GM18858 (cell line): ENCODE results near the gene TARS1.
"Not testable (repeated sequence)": the region's sequence is repeated elsewhere in the genome, so short reads cannot be mapped to it uniquely, and the experiment has no call there.

ENCODE experiments used
- ATAC-seq: cut with Tn5 transposase; IDR thresholded peaks from one replicate; pipeline ENCODE4 v1.9.1; 2021; ENCODE audit not compliant: unreplicated experiment

TARS1 gene

DNA sequence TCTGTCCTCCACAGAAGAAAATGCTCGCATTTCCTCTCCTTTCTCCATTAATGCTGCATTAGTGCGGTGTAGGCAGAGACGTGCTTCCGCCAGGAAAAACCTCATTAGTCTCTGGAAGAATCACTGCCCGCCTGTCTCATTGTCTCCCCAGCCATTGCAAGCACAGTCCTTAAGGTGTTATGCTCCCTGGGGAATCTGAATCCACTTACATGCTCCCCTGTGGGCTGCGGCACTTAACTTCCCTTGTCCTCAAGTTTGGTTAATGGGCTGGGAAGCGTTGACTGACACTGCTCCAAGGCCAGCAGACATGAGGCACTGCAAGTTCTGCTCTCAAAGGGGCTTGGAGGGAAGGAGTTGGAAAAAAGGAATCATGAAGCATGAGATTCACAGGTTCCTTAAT is 41.6 kb downstream of the TARS1 start:
- ATAC-seq, result no peak

GRCh38 chr5:33487236-33487635 is 46.5 kb downstream of the TARS1 start:
- ATAC-seq, result no peak

DNA sequence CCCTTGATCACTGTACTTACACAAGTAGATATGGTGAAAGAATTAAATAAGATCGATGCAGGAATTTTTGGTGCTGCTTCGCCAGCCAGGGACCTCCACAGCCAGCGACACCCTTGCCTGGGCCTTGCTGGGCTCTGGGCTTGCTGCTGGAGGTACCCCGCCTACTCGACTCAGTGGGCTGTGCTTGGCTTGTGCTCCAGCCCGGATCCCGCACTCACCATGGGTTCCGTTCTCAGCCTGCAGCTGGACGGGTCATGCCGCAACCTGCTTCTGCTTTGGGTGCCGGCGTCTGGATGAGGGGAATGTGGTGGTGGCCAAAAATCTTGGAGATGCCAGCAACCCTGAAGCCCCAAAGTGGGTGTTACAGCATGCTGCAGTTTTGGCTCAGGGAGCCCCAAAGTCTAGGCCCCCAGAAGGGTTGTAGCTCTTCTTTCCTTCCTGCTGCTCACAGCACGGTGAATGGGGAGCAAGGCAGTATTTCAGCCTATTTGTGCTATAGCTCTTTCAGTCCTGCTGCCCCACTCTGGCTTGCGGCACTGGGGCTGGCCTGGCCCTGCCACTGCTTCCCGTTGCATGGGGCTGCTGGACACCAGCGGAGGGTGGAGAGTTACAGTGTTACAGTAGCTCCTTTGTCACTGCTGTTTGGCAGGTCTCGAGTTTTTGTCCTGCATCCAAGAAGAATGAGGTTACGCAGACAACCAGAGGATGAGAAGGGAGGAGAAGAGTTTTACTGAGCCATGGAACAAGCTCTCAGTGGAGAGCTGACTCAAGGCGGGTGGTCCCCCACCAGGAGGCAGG is 48.0 kb downstream of the TARS1 start:
- ATAC-seq, result no peak

GRCh38 chr5:33489481-33490067 is 48.8 kb downstream of the TARS1 start:
- ATAC-seq, result no peak

GRCh38 chr5:33490071-33490665 is 49.4 kb downstream of the TARS1 start:
- no peak for ATAC-seq

DNA sequence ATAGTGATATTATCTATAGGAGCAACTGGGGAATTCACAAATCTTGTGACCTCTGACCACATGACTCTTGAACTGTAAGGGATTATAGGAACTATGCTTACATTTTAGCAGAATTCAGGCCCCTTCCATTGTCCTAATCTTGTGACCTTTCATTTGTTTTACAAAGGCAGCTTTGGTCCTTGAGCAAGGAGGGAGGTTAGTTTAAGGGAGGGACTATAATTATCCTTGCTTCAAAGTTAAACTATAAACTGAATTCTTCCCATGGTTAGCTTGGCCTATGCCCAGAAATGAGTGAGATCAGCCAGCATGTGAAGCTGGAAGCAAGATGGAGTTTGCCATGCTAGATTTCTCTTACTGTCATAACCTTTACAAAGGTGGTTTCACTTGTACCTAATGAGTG is 51.2 kb downstream of the TARS1 start:
- ATAC-seq, result no peak

DNA sequence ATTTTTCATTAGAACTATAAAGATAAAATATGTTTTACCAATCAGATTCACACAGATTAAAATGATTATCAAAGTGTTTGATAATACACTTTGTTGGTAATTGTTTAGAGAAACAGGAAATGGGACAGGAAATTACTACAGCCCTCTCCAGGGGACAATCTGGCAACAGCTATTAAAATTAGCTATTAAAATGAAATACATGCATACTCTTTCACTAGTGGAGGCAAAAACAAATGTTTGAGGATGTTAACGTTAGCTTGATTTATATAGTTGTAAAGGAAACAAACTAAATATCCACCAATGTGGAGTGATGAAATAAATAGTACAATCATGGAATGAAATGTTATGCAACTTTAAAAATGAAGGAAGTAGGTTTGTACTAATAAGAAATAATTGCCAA is 53.7 kb downstream of the TARS1 start:
- ATAC-seq, result no peak

DNA sequence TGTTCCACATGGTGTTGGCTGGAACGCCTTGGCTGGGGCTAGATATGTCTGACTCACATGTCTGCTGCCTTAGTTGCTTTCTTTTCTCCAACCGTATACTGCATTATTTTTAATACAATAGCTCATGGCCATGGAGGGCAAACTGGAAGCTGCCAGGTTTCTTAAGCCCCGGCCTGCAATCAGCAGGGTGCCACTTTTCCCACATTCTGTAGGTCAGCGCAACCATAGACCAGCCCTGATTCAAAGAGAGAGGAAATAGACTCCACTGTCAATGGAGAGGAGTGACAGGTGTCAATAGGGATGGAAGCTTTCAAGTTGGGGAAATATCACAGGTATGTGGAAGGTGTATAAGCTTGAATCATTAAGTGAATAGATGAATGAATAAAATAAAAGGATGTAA is 60.5 kb downstream of the TARS1 start:
- ATAC-seq, result no peak

GRCh38 chr5:33501899-33502298 is 61.1 kb downstream of the TARS1 start:
- no peak for ATAC-seq

DNA sequence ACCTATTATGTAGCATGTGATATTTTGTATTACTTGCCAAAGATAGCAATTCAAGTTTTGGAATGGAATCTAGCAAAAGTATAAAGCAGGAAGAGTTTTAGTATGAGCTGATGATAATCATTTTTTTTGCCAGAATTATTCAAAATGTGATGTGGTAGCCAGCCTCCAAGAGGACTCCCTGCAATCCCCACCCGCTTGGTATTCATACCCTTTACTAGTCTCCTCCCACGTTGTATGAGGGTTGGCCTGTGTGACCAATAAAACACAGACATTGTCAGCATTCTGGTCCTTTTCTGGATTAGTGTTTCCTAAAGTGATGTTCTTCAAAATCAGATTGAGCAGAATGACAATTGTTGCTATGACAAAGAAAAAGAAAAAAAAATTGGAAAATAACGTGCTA is 63.8 kb downstream of the TARS1 start:
- no peak for ATAC-seq

GRCh38 chr5:33507426-33507825 is 66.7 kb downstream of the TARS1 start:
- no peak for ATAC-seq

DNA sequence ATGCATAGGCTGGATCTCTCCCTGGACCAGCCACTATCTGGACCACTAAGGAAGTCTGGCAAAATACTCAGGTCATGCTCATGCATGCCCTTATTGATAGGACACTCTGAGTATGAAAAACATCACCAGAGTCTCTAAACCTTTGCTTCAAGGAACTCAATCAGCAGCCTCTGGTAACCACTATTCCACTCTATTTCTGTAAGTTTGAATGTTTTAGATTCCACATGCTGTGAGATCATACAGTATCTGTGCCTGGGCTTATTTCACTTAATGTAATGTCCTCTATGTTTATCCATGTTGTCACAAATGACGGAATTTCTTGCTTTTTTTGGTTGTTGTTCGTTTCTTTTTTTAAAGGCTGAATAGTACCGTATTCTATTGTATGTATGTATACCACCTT is 68.3 kb downstream of the TARS1 start:
- ATAC-seq, result no peak

DNA sequence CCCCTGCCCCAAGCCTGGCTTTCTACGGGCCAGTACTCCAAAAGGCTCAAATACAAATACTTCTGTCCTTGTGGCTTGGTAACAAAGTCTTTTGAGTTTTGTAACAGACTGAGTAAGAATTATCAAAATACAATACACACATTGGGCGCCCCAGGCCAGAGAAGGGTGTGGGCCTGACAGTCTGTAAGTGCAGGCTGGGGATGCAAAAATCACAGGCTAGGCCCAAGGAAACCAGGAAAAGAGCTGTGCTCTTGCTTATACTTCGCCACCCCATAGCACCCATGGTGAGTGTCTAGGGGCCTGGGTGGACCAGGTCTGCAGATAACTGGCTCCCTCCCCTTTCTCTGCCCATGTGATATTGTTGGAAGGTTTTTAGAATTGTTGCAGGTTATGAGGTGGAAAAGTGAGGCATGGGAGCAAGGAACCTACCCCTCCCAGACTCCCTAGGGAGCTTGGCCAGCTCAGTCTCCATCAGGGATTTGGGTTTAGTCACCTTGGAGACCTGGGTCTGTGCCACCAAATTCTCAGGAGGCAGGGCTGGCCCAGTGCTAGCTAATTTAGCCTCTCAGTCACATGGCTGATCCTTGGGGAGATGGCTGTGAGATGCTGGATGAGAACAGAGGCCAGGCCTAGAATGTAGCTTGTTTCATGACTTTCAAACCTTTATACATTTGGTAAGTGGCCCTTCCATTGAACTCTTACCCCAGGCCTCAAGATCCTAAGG is 72.9 kb downstream of the TARS1 start:
- ATAC-seq, result no peak

DNA sequence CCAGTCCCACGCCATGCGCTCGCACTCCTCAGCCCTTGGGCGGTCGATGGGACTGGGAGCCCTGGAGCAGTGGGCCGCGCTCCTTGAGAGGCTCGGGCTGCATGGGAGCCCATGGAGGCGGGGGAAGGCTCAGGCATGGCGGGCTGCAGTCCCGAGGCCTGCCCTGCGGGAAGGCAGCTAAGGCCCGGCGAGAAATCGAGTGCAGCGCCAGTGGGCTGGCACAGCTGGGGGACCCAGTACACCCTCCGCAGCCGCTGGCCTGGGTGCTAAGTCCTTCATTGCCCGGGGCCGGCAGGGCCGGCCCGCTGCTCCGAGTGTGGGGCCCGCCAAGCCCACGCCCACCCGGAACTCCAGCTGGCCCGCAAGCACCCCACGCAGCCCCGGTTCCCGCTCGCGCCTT is 74.6 kb downstream of the TARS1 start:
- not testable (repeated sequence) for ATAC-seq

- no peak for ATAC-seq
Observed at GRCh38 chr5:33516421-33516820, 75.7 kb downstream of the TARS1 start.
